A549 (cell line): ENCODE measurements around the gene OR1N1. TPM values are rescaled to one million over a fixed set of nuclear protein-coding genes. Genes with fewer than 3 reads are reported as not detected.

Experiments used
- ATAC-seq, 2 experiments: fragments of 200-7000 bp in 1 of 2; fragments of >200 bp in 1 of 2; cut with Nextera tagmentation in 1 of 2; cut with Tn5 transposase in 1 of 2; 3 replicates each; pipeline versions ENCODE4 v1.8.0 to v1.9.1; 2018 to 2020; ENCODE audit warnings: mild to moderate bottlenecking in 1 of 2, moderate library complexity in 1 of 2
- CTCF ChIA-PET: fragments of 300-600 bp; sonication (Branson Sonifier 250); formaldehyde crosslinking; extraction: SDS; loops from one replicate; lab custom pipeline; 2021; ENCODE audit warnings: antibody characterized with exemption, inconsistent platforms; lab: Yijun Ruan, JAX
- POLR2A ChIA-PET: fragments of 350-600 bp; formaldehyde crosslinking; extraction: SDS; loops from one replicate; lab custom pipeline; 2021; ENCODE audit warnings: antibody characterized with exemption, inconsistent platforms; lab: Yijun Ruan, JAX
- DNase-seq, 2 experiments: peaks; one replicate each; pipeline versions ENCODE4 v3.0.0 to v3.0.0-alpha.2; 2011 to 2016; ENCODE audit warnings: low read depth in 1 of 2, low spot score in 1 of 2
- FAIRE-seq: peaks from 2 replicates; lab custom pipeline; 2011; peaks lifted over from hg19 to GRCh38; lab: Jason Lieb, UNC
- H3K27ac ChIP-seq, 2 experiments: fragments of >200 bp; sonication (Bioruptor Twin); formaldehyde crosslinking; 3 replicates each; pipeline ENCODE4 v1.5.1; 2016 to 2017
- H3K4me1 ChIP-seq: fragments of >200 bp; sonication (Bioruptor Twin); formaldehyde crosslinking; 3 replicates; pipeline ENCODE4 v1.6.1; 2016
- H3K4me2 ChIP-seq: fragments of >200 bp; sonication (Bioruptor Twin); formaldehyde crosslinking; 3 replicates; pipeline ENCODE4 v1.6.1; 2016
- H3K4me3 ChIP-seq: fragments of >200 bp; sonication (Bioruptor Twin); formaldehyde crosslinking; 3 replicates; pipeline ENCODE4 v1.5.1; 2016
- H3K9me3 ChIP-seq: fragments of >200 bp; sonication (Bioruptor Twin); formaldehyde crosslinking; 3 replicates; pipeline ENCODE4 v1.6.1; 2016
- ATOH8 ChIP-seq: fragments of 250-450 bp; sonication (Bioruptor Pico); IDR thresholded peaks from 2 replicates; pipeline ENCODE4 v1.5.0; 2020; ENCODE audit warnings: low read depth, mild to moderate bottlenecking, moderate library complexity
- BCL3 ChIP-seq: fragments of >200 bp; sonication (Bioruptor Twin); formaldehyde crosslinking; IDR thresholded peaks from 3 replicates; pipeline ENCODE4 v1.6.1; 2016
- CEBPB ChIP-seq, 2 experiments: fragments of >200 bp in 1 of 2; sonication (Bioruptor Twin) in 1 of 2; formaldehyde crosslinking in 1 of 2; IDR thresholded peaks; 2 replicates each; pipeline ENCODE4 v1.6.1; 2012 to 2016
- EHF ChIP-seq: fragments of 250-450 bp; sonication (Bioruptor Pico); IDR thresholded peaks from 2 replicates; pipeline ENCODE4 v1.5.0; 2020; ENCODE audit warnings: mild to moderate bottlenecking
- EP300 ChIP-seq, 2 experiments: fragments of >200 bp; sonication (Bioruptor Twin); formaldehyde crosslinking; IDR thresholded peaks; 2 replicates in 1 of 2; 3 replicates in 1 of 2; pipeline ENCODE4 v1.6.1; 2016 to 2017
- FOSL2 ChIP-seq, 2 experiments: fragments of 450-650 bp in 1 of 2; fragments of >200 bp in 1 of 2; sonication (Bioruptor Twin) in 1 of 2; formaldehyde crosslinking; IDR thresholded peaks; 2 replicates each; pipeline versions ENCODE4 v1.5.0 to v1.6.1; 2016 to 2020; ENCODE audit warnings: mild to moderate bottlenecking in 1 of 2, moderate library complexity in 1 of 2
- HES2 ChIP-seq: fragments of >200 bp; sonication (Bioruptor Twin); formaldehyde crosslinking; IDR thresholded peaks from 2 replicates; pipeline ENCODE4 v1.6.1; 2016
- HEYL ChIP-seq: fragments of 250-450 bp; sonication (Bioruptor Pico); IDR thresholded peaks from 2 replicates; pipeline ENCODE4 v1.8.0; 2021; ENCODE audit warnings: mild to moderate bottlenecking, moderate library complexity
- JUN ChIP-seq, 2 experiments: fragments of >200 bp; sonication (Bioruptor Twin); formaldehyde crosslinking; IDR thresholded peaks; 2 replicates in 1 of 2; 3 replicates in 1 of 2; pipeline ENCODE4 v1.6.1; 2016 to 2017
- KDM1A ChIP-seq: fragments of 200-600 bp; sonication (generic); IDR thresholded peaks from 2 replicates; pipeline ENCODE4 v1.6.1; 2016; ENCODE audit warnings: low read depth, mild to moderate bottlenecking
- MYC ChIP-seq: IDR thresholded peaks from 2 replicates; pipeline ENCODE4 v1.6.1; 2012; ENCODE audit warnings: mild to moderate bottlenecking, inconsistent platforms, low read length, improper control_type of control experiment, borderline replicate concordance
- RARB ChIP-seq: fragments of 250-450 bp; sonication (Bioruptor Pico); IDR thresholded peaks from 2 replicates; pipeline ENCODE4 v1.8.0; 2021; ENCODE audit warnings: mild to moderate bottlenecking, moderate library complexity
- REST ChIP-seq: fragments of 200-600 bp; sonication (generic); IDR thresholded peaks from 2 replicates; pipeline ENCODE4 v1.6.1; 2016; ENCODE audit warnings: antibody characterized with exemption, mild to moderate bottlenecking, moderate library complexity
- RFX5 ChIP-seq: fragments of 450-650 bp; IDR thresholded peaks from 2 replicates; pipeline ENCODE4 v1.7.1; 2014; ENCODE audit warnings: antibody characterized with exemption, mild to moderate bottlenecking, moderate library complexity
- SREBF2 ChIP-seq: fragments of 450-650 bp; IDR thresholded peaks from 2 replicates; pipeline ENCODE4 v1.6.1; 2014; ENCODE audit warnings: mild to moderate bottlenecking, moderate library complexity
- TP53 ChIP-seq: fragments of 250-450 bp; sonication (Bioruptor Pico); IDR thresholded peaks from 2 replicates; pipeline ENCODE4 v1.5.0; 2021; ENCODE audit warnings: mild to moderate bottlenecking, moderate library complexity
- ZFP36 ChIP-seq: fragments of 450-650 bp; IDR thresholded peaks from 2 replicates; pipeline ENCODE4 v1.6.1; 2014; ENCODE audit warnings: borderline replicate concordance; ENCODE audit not compliant: partially characterized antibody
- ZSCAN20 ChIP-seq: fragments of 250-450 bp; sonication (Bioruptor Pico); IDR thresholded peaks from 2 replicates; pipeline ENCODE4 v1.8.0; 2022; ENCODE audit warnings: mild to moderate bottlenecking, moderate library complexity
- WGBS: methylation state at CpG from one replicate; pipeline ENCODE4 v1.1.6; 2017; ENCODE audit errors: missing lambda C conversion rate; 5-methylcytosine and 5-hydroxymethylcytosine counted together
- polyA plus RNA-seq, 4 experiments: library from polyadenylated mRNA; depleted of rRNA in 3 of 4; stranded (reverse); fragments of >200 nt; fragmentation: RNase III in 1 of 4; extraction: RNeasy Plus Mini Kit Qiagen cat#74134 plus additional on column Dnase treatment in 1 of 4; gene quantifications; 2 replicates in 3 of 4; 3 replicates in 1 of 4; pipeline ENCODE4 v1.2.3, GENCODE V29; 2011 to 2017

Gene OR1N1
- polyA plus RNA-seq, 2 of the 4 experiments (the other 2 are of a cell fraction), result not detected

- DNase-seq (no peak), FAIRE-seq (no peak), ATAC-seq (no peak)
- peaks cover 12% of the 10 kb centered on the region; the same call in 1 of the 3 replicates for H3K9me3 ChIP-seq
- H3K4me1 ChIP-seq, result no peaks in the 10 kb centered on the region
- 65% methylated on average over 4 of the region's 4 CpGs for WGBS
- POLR2A ChIA-PET, result no interaction called here
- CTCF ChIA-PET, result no interaction called here
- no peak overlapping the region for H3K4me2 ChIP-seq
- H3K4me3 ChIP-seq, result no peak overlapping the region
- no peak overlapping the region for H3K27ac ChIP-seq
- TF ChIP-seq ZFP36 (no peak), RFX5 (no peak), EP300 (IDR thresholded peaks at IDR 0.05) (no peak), FOSL2 (IDR thresholded peaks at IDR 0.05) (no peak), FOSL2 (CRISPR knock-in tag; IDR thresholded peaks at IDR 0.05) (no peak)
- TF ChIP-seq, all 56 proteins: peak for 0
Observed at GRCh38 chr9:122567901-122568300, 40.8 kb upstream of the OR1N1 start.

- POLR2A ChIA-PET, result no interaction called here
- H3K4me3 ChIP-seq, result no peak overlapping the region
- no peak for ATAC-seq
- H3K4me2 ChIP-seq, result no peak overlapping the region
- no peak for TF ChIP-seq ATOH8
- no peak for TF ChIP-seq EHF (CRISPR knock-in tag)
- TF ChIP-seq RARB, result no peak
- no peak for TF ChIP-seq BCL3
- no peak for TF ChIP-seq TP53 (CRISPR knock-in tag)
- no peak for TF ChIP-seq EP300 (IDR thresholded peaks at IDR 0.05)
- TF ChIP-seq ZFP36, result no peak
- no peak for TF ChIP-seq ZSCAN20 (CRISPR knock-in tag)
- TF ChIP-seq KDM1A, result no peak
- CTCF ChIA-PET, result interaction anchor here (0.7 kb wide), 1 partner anchor 858 kb away, joined by 3 read pairs; no protein-coding TSS in a partner anchor
- H3K4me1 ChIP-seq, result no peaks in the 10 kb centered on the region
- FAIRE-seq, result no peak
- DNase-seq, result no peak
- H3K9me3 ChIP-seq, result peaks cover 12% of the 10 kb centered on the region; the same call in 2 of the 3 replicates
- no peak overlapping the region for H3K27ac ChIP-seq
- 42% methylated on average over 6 of the region's 9 CpGs for WGBS
Observed at GRCh38 chr9:122562134-122562760, 35.2 kb upstream of the OR1N1 start.

- Histone ChIP-seq H3K27ac (no peak overlapping the region), H3K4me1 (no peaks in the 10 kb centered on the region), H3K4me3 (no peak overlapping the region), H3K9me3 (peaks cover 12% of the 10 kb centered on the region; the same call in 2 of the 3 replicates), H3K4me2 (no peak overlapping the region)
- no peak for TF ChIP-seq SREBF2
- TF ChIP-seq MYC, result no peak
- no peak for TF ChIP-seq FOSL2 (IDR thresholded peaks at IDR 0.05)
- no peak for TF ChIP-seq FOSL2 (CRISPR knock-in tag; IDR thresholded peaks at IDR 0.05)
- no peak for TF ChIP-seq KDM1A
- DNase-seq (no peak), FAIRE-seq (no peak), ATAC-seq (no peak)
- POLR2A ChIA-PET, result no interaction called here
- WGBS, result 36% methylated on average over 4 of the region's 4 CpGs
- CTCF ChIA-PET, result no interaction called here
Observed at GRCh38 chr9:122561446-122561845, 34.4 kb upstream of the OR1N1 start.

GRCh38 chr9:122552812-122553211 lies 25.7 kb upstream of the OR1N1 start, which contains the start of gene OR1N2:
TSS of gene OR1N2 (plus strand) at chr9:122553112. CDS start at chr9:122553212, 100 bp downstream.
- Histone ChIP-seq H3K9me3 (no peaks in the 10 kb centered on the region), H3K4me3 (no peak within 1 kb of the TSS), H3K4me1 (no peaks in the 10 kb centered on the region), H3K27ac (no peak within 1 kb of the TSS), H3K4me2 (no peak within 1 kb of the TSS)
- ChIA-PET CTCF (interaction anchor here (0.6 to 1.6 kb wide), 2 partner anchors 11 to 57 kb away, joined by 3 to 5 read pairs; no protein-coding TSS in a partner anchor), POLR2A (no interaction called here)
- FAIRE-seq (no peak), ATAC-seq (no peak), DNase-seq (no peak)
- no peak for TF ChIP-seq HES2
- TF ChIP-seq JUN (IDR thresholded peaks at IDR 0.05), result no peak
- TF ChIP-seq HEYL, result no peak
- TF ChIP-seq CEBPB (IDR thresholded peaks at IDR 0.05), result no peak
- TF ChIP-seq REST, result no peak
- WGBS, result 3% methylated on average over 2 of the region's 2 CpGs
